Smooth muscle cell (in vitro differentiated cells): ENCODE measurements around the gene ALOX12. TPM values are rescaled to one million over a fixed set of nuclear protein-coding genes. Genes with fewer than 3 reads are reported as not detected.

Source experiments
- DNase-seq: peaks from one replicate; lab custom pipeline; 2025; ENCODE audit not compliant: unreplicated experiment; lab: John Stamatoyannopoulos, UW
- H2AFZ ChIP-seq: fragments of 200-600 bp; sonication (generic); 2 replicates; pipeline ENCODE4 v1.6.0; 2016; ENCODE audit warnings: antibody characterized with exemption, low read depth, mild to moderate bottlenecking
- H3F3A ChIP-seq: fragments of 200-600 bp; sonication (generic); 2 replicates; pipeline ENCODE4 v1.6.0; 2017; ENCODE audit warnings: antibody characterized with exemption, low read depth
- H3K27ac ChIP-seq: fragments of 200-600 bp; sonication (generic); 2 replicates; pipeline ENCODE4 v1.5.1; 2016; ENCODE audit warnings: low read depth, mild to moderate bottlenecking
- H3K27me3 ChIP-seq: fragments of 200-600 bp; sonication (generic); 2 replicates; pipeline ENCODE4 v1.6.1; 2016; ENCODE audit warnings: low read depth, mild to moderate bottlenecking
- H3K36me3 ChIP-seq: fragments of 200-600 bp; sonication (generic); 2 replicates; pipeline ENCODE4 v1.5.1; 2016; ENCODE audit warnings: low read depth
- H3K4me1 ChIP-seq: fragments of 200-600 bp; sonication (generic); 2 replicates; pipeline ENCODE4 v1.5.1; 2016; ENCODE audit warnings: low read depth
- H3K4me2 ChIP-seq: fragments of 200-600 bp; sonication (generic); 2 replicates; pipeline ENCODE4 v1.6.0; 2016; ENCODE audit warnings: mild to moderate bottlenecking
- H3K4me3 ChIP-seq: fragments of 200-600 bp; sonication (generic); 2 replicates; pipeline ENCODE4 v1.5.1; 2016; ENCODE audit warnings: mild to moderate bottlenecking
- H3K79me2 ChIP-seq: fragments of 200-600 bp; sonication (generic); 2 replicates; pipeline ENCODE4 v1.6.0; 2016; ENCODE audit warnings: low read depth, mild to moderate bottlenecking
- H3K9ac ChIP-seq: fragments of 200-600 bp; sonication (generic); 2 replicates; pipeline ENCODE4 v1.6.0; 2016; ENCODE audit warnings: low read depth
- H3K9me3 ChIP-seq: fragments of 200-600 bp; sonication (generic); replicated peaks from 2 replicates; pipeline ENCODE4 v1.5.1; 2016; ENCODE audit warnings: low read depth
- H4K20me1 ChIP-seq: fragments of 200-600 bp; sonication (generic); 2 replicates; pipeline ENCODE4 v1.6.0; 2016; ENCODE audit warnings: low read depth
- WGBS: methylation state at CpG from one replicate; pipeline ENCODE4 v1.1.7; 2016; ENCODE audit warnings: low lambda C conversion rate; 5-methylcytosine and 5-hydroxymethylcytosine counted together
- polyA plus RNA-seq: library from polyadenylated mRNA; unstranded; fragments of >200 nt; fragmentation: Nextera tagmentation; extraction: Ambion mirVana; gene quantifications from 2 replicates; pipeline ENCODE4 v1.2.1, GENCODE V29; 2016
- total RNA-seq: library from RNA; depleted of rRNA; stranded (reverse); fragments of >200 nt; gene quantifications from 2 replicates; pipeline ENCODE4 v1.2.3, GENCODE V29; 2014
- TF ChIP-seq, protein P1 (sequence below): fragments of 200-600 bp; sonication (generic); IDR thresholded peaks from 2 replicates; pipeline ENCODE4 v1.5.1; 2017; ENCODE audit warnings: borderline replicate concordance, mild to moderate bottlenecking, antibody characterized with exemption; ENCODE audit not compliant: insufficient read depth, poor library complexity, severe bottlenecking

The ALOX12 gene
- total and polyA plus RNA-seq, 2 experiments from 2014 or later = 0.35 TPM; not detected in 1

DNA sequence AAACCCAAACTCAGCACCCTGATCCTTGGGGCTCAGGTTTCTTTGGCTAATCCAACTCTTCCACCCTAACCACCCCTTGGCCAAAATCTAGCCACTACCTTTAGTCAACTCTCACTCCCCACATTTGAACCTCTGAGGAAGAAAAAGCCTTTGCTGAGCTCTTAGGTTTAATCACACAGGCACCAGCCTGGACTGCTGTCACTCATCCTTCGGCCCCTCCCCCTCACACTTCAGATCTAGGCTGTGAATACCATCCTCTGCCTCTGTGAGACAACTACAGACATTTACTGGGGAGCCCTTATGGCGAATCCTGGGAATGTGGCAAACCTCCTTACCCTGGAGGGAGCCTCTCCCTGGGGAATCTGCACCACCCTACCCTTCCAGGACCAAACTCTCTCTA is 11.3 kb downstream of the ALOX12 start:
- no peaks in the 10 kb centered on the region for H3K9me3 ChIP-seq
- H3K4me1 ChIP-seq = peaks cover 5% of the 10 kb centered on the region
- no peak overlapping the region for H3K27ac ChIP-seq
- peaks cover 3% of the 10 kb centered on the region for H3F3A ChIP-seq
- TF ChIP-seq, protein P1, sequence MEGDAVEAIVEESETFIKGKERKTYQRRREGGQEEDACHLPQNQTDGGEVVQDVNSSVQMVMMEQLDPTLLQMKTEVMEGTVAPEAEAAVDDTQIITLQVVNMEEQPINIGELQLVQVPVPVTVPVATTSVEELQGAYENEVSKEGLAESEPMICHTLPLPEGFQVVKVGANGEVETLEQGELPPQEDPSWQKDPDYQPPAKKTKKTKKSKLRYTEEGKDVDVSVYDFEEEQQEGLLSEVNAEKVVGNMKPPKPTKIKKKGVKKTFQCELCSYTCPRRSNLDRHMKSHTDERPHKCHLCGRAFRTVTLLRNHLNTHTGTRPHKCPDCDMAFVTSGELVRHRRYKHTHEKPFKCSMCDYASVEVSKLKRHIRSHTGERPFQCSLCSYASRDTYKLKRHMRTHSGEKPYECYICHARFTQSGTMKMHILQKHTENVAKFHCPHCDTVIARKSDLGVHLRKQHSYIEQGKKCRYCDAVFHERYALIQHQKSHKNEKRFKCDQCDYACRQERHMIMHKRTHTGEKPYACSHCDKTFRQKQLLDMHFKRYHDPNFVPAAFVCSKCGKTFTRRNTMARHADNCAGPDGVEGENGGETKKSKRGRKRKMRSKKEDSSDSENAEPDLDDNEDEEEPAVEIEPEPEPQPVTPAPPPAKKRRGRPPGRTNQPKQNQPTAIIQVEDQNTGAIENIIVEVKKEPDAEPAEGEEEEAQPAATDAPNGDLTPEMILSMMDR = no peak
- H4K20me1 ChIP-seq = peaks cover 46% of the 10 kb centered on the region
- no peaks in the 10 kb centered on the region for H3K36me3 ChIP-seq
- no peak for DNase-seq
- H3K79me2 ChIP-seq = peaks cover 40% of the 10 kb centered on the region
- H3K27me3 ChIP-seq = no peaks in the 10 kb centered on the region
- WGBS = 94% methylated on average over 2 of the region's 2 CpGs
- no peak overlapping the region for H3K4me3 ChIP-seq
- no peak overlapping the region for H3K9ac ChIP-seq
- no peak overlapping the region for H3K4me2 ChIP-seq
- no peak overlapping the region for H2AFZ ChIP-seq

DNA sequence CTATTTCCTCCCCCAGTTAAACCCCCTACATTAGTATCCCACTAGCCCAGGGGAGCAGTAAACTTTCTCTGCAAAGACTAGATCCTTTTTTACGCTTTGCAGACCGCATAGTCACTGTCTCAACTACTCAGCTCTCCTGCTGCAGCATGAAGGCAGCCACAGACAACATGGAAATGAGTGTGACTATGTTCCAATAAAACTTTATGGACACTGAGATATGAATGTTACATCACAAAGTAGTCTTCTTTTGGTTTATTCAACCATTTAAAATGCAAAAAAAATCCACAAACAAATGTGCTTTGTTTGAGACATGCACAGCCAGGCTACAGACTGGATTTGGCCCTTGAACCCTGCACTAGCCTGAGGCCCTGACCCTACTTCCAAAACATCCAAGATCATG is 14.7 kb downstream of the ALOX12 start:
- Histone ChIP-seq H3K27me3 (no peaks in the 10 kb centered on the region), H3K4me1 (peaks cover 11% of the 10 kb centered on the region), H3F3A (peaks cover 17% of the 10 kb centered on the region), H3K9me3 (no peaks in the 10 kb centered on the region), H3K4me2 (peak overlapping the region; percentile 100), H2AFZ (no peak overlapping the region), H4K20me1 (peaks cover 24% of the 10 kb centered on the region), H3K79me2 (peaks cover 52% of the 10 kb centered on the region), H3K4me3 (no peak overlapping the region), H3K27ac (no peak overlapping the region), H3K36me3 (no peaks in the 10 kb centered on the region), H3K9ac (no peak overlapping the region)
- TF ChIP-seq, protein P1 = no peak
- DNase-seq = no peak
- 91% methylated on average over 2 of the region's 2 CpGs for WGBS

DNA sequence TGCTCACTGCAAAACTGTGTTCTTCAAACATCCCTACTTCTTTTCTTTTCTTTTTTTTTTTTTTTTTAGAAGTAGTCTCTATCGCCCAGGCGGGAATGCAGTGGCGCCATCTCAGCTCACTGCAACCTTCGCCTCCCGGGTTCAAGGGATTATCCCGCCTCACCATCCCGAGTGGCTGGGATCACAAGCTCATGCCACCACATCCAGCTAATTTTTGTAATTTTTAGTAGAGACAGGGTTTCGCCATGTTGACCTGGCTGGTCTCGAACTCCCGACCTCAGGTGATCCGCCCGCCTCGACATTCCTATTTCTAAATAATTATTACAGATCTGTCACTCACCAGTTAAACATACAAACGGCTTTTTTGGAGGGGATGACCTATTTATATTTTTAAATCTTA is 15.6 kb downstream of the ALOX12 start:
- WGBS = 70% methylated on average over 14 of the region's 14 CpGs
- TF ChIP-seq, protein P1 = no peak
- no peak overlapping the region for H2AFZ ChIP-seq

DNA sequence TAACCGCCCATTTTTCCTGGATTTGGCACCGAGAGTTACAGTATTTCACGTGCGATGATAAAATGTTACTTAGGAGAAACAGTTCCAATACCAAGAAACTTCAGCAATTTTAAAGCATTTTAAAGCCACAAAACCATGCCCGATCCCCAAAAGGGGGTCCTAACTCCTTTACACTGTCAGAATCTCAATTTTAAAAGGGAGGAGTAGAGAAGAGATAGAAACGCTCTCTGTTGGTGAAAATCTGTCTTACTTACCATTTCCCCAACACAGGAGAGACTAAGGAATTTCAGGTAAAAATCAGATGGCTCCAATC is 16.0 kb downstream of the ALOX12 start:
- peaks cover 52% of the 10 kb centered on the region for H3K79me2 ChIP-seq
- peak overlapping the region; percentile 83 for H3K4me3 ChIP-seq
- TF ChIP-seq, protein P1 = no peak
- peaks cover 17% of the 10 kb centered on the region for H4K20me1 ChIP-seq
- 10% methylated on average over 6 of the region's 6 CpGs for WGBS
- peak overlapping the region; percentile 84 for H2AFZ ChIP-seq
- peak overlapping the region; percentile 100 for H3K9ac ChIP-seq
- no peak for DNase-seq
- peaks cover 16% of the 10 kb centered on the region for H3K4me1 ChIP-seq
- H3K36me3 ChIP-seq = no peaks in the 10 kb centered on the region
- peak overlapping the region; percentile 100 for H3K27ac ChIP-seq
- no peaks in the 10 kb centered on the region for H3K9me3 ChIP-seq
- peak overlapping the region; percentile 100 for H3K4me2 ChIP-seq
- H3K27me3 ChIP-seq = no peaks in the 10 kb centered on the region
- peaks cover 22% of the 10 kb centered on the region for H3F3A ChIP-seq

More for the DNA sequence above, 15.6 kb downstream of the ALOX12 start:
- DNase-seq = no peak
- Histone ChIP-seq H3K9ac (peak overlapping the region; percentile 100), H3K36me3 (no peaks in the 10 kb centered on the region), H3K27ac (peak overlapping the region; percentile 100), H3K79me2 (peaks cover 52% of the 10 kb centered on the region), H3F3A (peaks cover 22% of the 10 kb centered on the region), H3K4me1 (peaks cover 16% of the 10 kb centered on the region), H4K20me1 (peaks cover 22% of the 10 kb centered on the region), H3K4me3 (peak overlapping the region; percentile 83), H3K9me3 (no peaks in the 10 kb centered on the region), H3K4me2 (peak overlapping the region; percentile 100), H3K27me3 (no peaks in the 10 kb centered on the region)
